HG03460 (cell line): Measurements from ENCODE around the gene DCC.

Experiments used
- ATAC-seq: cut with Tn5 transposase; IDR thresholded peaks from one replicate; pipeline ENCODE4 v1.9.1; 2021; ENCODE audit not compliant: unreplicated experiment

The DCC gene

GRCh38 chr18:53551868-53552426 lies 1212.0 kb downstream of the DCC start:
- ATAC-seq: no peak

GRCh38 chr18:53553030-53553429 lies 1213.0 kb downstream of the DCC start:
- no peak for ATAC-seq

- no peak for ATAC-seq
Measured at GRCh38 chr18:53556450-53556849, 1216.5 kb downstream of the DCC start.

GRCh38 chr18:53560546-53560945 lies 1220.5 kb downstream of the DCC start:
- ATAC-seq: no peak

GRCh38 chr18:53566626-53567025 lies 1226.6 kb downstream of the DCC start:
- no peak for ATAC-seq

- no peak for ATAC-seq
Measured at GRCh38 chr18:53567929-53568574, 1228.1 kb downstream of the DCC start.
